Heart left ventricle (tissue), 16 donors: Measurements from ENCODE around the gene ARMH3. TPM values are rescaled to one million over a fixed set of nuclear protein-coding genes. Genes with fewer than 3 reads are reported as not detected.

Experiments used
- ATAC-seq, 4 donors: fragments of 200-7000 bp; cut with Tn5 transposase; one replicate each; pipeline ENCODE4 v1.9.1; 2020 to 2022; ENCODE audit warnings: moderate library complexity in 4 of 4, mild to moderate bottlenecking in 3 of 4, moderate number of reproducible peaks in 1 of 4
- DNase-seq, 5 donors: peaks; one replicate each; pipeline ENCODE4 v3.0.0-alpha.2; 2020
- H3K27ac ChIP-seq, 12 donors: fragments of 200-600 bp; sonication (generic) in 4 of 12; one replicate each; pipeline versions ENCODE4 v1.5.0 to v1.8.0; 2016 to 2022; ENCODE audit warnings: mild to moderate bottlenecking in 2 of 12
- H3K27me3 ChIP-seq, 9 donors: fragments of 200-600 bp; sonication (generic) in 2 of 9; one replicate each; pipeline versions ENCODE4 v1.5.1 to v1.8.0; 2016 to 2022; ENCODE audit warnings: mild to moderate bottlenecking in 3 of 9
- H3K36me3 ChIP-seq, 9 donors: fragments of 200-600 bp; sonication (generic) in 2 of 9; one replicate each; pipeline versions ENCODE4 v1.5.0 to v1.8.0; 2018 to 2022; ENCODE audit warnings: mild to moderate bottlenecking in 2 of 9
- H3K4me1 ChIP-seq, 12 donors: fragments of 200-600 bp; sonication (generic) in 4 of 12; one replicate each; pipeline versions ENCODE4 v1.5.0 to v1.8.0; 2016 to 2022; ENCODE audit warnings: mild to moderate bottlenecking in 3 of 12
- H3K4me3 ChIP-seq, 12 donors: fragments of 200-600 bp; sonication (generic) in 4 of 12; one replicate each; pipeline versions ENCODE4 v1.5.0 to v1.8.0; 2017 to 2022; ENCODE audit warnings: mild to moderate bottlenecking in 9 of 12, moderate library complexity in 4 of 12
- H3K9me3 ChIP-seq, 12 donors: fragments of 200-600 bp; sonication (generic) in 4 of 12; one replicate each; pipeline versions ENCODE4 v1.5.0 to v1.8.0; 2016 to 2022; ENCODE audit warnings: mild to moderate bottlenecking in 1 of 12
- CTCF ChIP-seq, 12 donors: fragments of 200-600 bp; sonication (generic) in 4 of 12; IDR thresholded peaks; one replicate each; pipeline versions ENCODE4 v1.5.0 to v1.8.0; 2018 to 2022; ENCODE audit warnings: antibody characterized with exemption in 12 of 12, mild to moderate bottlenecking in 5 of 12
- POLR2A ChIP-seq, 2 donors: fragments of 450-650 bp; IDR thresholded peaks; one replicate each; pipeline ENCODE4 v1.6.1; 2017; ENCODE audit warnings: antibody characterized with exemption in 2 of 2, mild to moderate bottlenecking in 2 of 2, moderate library complexity in 2 of 2
- WGBS, 4 donors: extraction: QIAGEN DNeasy Blood & Tissue Kit in 2 of 4; methylation state at CpG; one replicate each; pipeline versions ENCODE4 v1.1.5 to v1.1.7; 2013 to 2018; 5-methylcytosine and 5-hydroxymethylcytosine counted together
- intact Hi-C, 10 donors: fragments of 100-400 bp; cut with DNase I; formaldehyde crosslinking; loops; one replicate each; pipeline versions ENCODE4 v1.11.1 to v1.14.2; 2022
- polyA plus RNA-seq, 2 donors: library from polyadenylated mRNA; stranded (reverse); fragments of 200-250 nt; gene quantifications; one replicate each; pipeline ENCODE4 v1.2.3, GENCODE V29; 2013
- total RNA-seq, 9 donors: library from RNA; depleted of rRNA in 2 of 9; stranded (reverse); fragments of >200 nt in 2 of 9; fragmentation: NEBNext Ultra II Directional in 3 of 9; extraction: Animal tissue kit (Norgen Biotek cat#: 25700) in 3 of 9; gene quantifications; one replicate each; pipeline versions ENCODE4 v1.1.0 to v1.2.4, GENCODE V29; 2016 to 2023
- donor health status: ischemic (EF 13 %, LVEDD 7.1; RV severe dilation, severe dysfunction).
- donor health status: healthy with polysubstance abuse.
- donor health status: DM: no; HTN: yes; CAD: no.
- donor health status: DM: no; HTN: no; CAD: no.
- donor health status: ischemic (EF 25% LVEDD 6.9; RV normal size, moderate dysfunction).
- donor health status: ischemic (EF 25% LVEDD 5.7; RV mildly dilated, moderate dysfunction).
- donor health status: healthy.
- donor health status: DM: yes; HTN: yes; CAD: no.
- donor health status: ischemic (EF 35%, LVEDD 5.7; RV mildly dilated, moderate dysfunction).
- donor health status: nonischemic (EF 11% LVEDD 7.7; RV severe dilation, severe dysfunction).
- donor health status: DM: yes; HTN: yes; CAD: no.
- donor health status: PGD.
- donor health status: ischemic (EF 29% LVEDD 5.4; RV normal size, mild dysfunction).
- donor health status: nonischemic (EF 23%, LVEDD 6.1; RV moderate dilation, normal function).

The ARMH3 gene
- total and polyA plus RNA-seq, 11 donors: 28.5 to 84.2 (median 43.9) TPM

GRCh38 chr10:101880232-101880573 is 175.8 kb downstream of the ARMH3 start:
- peaks cover 0 to 30% (median 6%) of the 10 kb centered on the region in 12 donors for H3K4me1 ChIP-seq
- peaks cover 0 to 19% (median 1%) of the 10 kb centered on the region in 9 donors for H3K36me3 ChIP-seq
- intact Hi-C loops: loop anchor here in 2 of 10 donors (5.0 to 10.0 kb wide), 2 partner anchors 38 to 195 kb away; partner anchors contain the start of gene KCNIP2 (in 1 of the 2)
- no peak overlapping the region for H3K27ac ChIP-seq
- TF ChIP-seq POLR2A (IDR thresholded peaks at IDR 0.05) (no peak), CTCF (IDR thresholded peaks at IDR 0.05) (no peak)
- H3K4me3 ChIP-seq: no peak overlapping the region
- no peaks in the 10 kb centered on the region for H3K27me3 ChIP-seq
- WGBS, 4 donors: 96 to 100% (median 97%) methylated on average over 2 of the region's 2 CpGs
- H3K9me3 ChIP-seq: no peaks in the 10 kb centered on the region
- DNase-seq (no peak), ATAC-seq (peak in 1 of 4 donors; percentile 36)

GRCh38 chr10:101879456-101880231 is 176.3 kb downstream of the ARMH3 start:
- no peak overlapping the region for H3K27ac ChIP-seq
- no peaks in the 10 kb centered on the region for H3K9me3 ChIP-seq
- peaks cover 0 to 22% (median 0%) of the 10 kb centered on the region in 9 donors for H3K36me3 ChIP-seq
- H3K4me1 ChIP-seq: peaks cover 0 to 30% (median 6%) of the 10 kb centered on the region in 12 donors
- no peak for TF ChIP-seq POLR2A (IDR thresholded peaks at IDR 0.05)
- TF ChIP-seq CTCF (IDR thresholded peaks at IDR 0.05): no peak
- H3K4me3 ChIP-seq: no peak overlapping the region
- ATAC-seq (no peak), DNase-seq (no peak)
- WGBS, 4 donors: 84 to 92% (median 87%) methylated on average over 13 of the region's 13 CpGs
- intact Hi-C loops: loop anchor here in 2 of 10 donors (5.0 to 10.0 kb wide), 2 partner anchors 37 to 195 kb away; partner anchors contain the start of gene KCNIP2 (in 1 of the 2)
- H3K27me3 ChIP-seq: no peaks in the 10 kb centered on the region

- no peak overlapping the region for H3K27ac ChIP-seq
- intact Hi-C loops: no loop called here
- H3K4me3 ChIP-seq: no peak overlapping the region
- TF ChIP-seq CTCF (IDR thresholded peaks at IDR 0.05) (no peak), POLR2A (IDR thresholded peaks at IDR 0.05) (no peak)
- no peak for DNase-seq
- no peaks in the 10 kb centered on the region for H3K27me3 ChIP-seq
- H3K9me3 ChIP-seq: no peaks in the 10 kb centered on the region
- peak in 2 of 4 donors; percentile 22 to 33 for ATAC-seq
- peaks cover 0 to 27% (median 6%) of the 10 kb centered on the region in 12 donors for H3K4me1 ChIP-seq
- 57 to 78% (median 63%) methylated on average over 3 of the region's 3 CpGs for WGBS, 4 donors
- peaks cover 0 to 25% (median 0%) of the 10 kb centered on the region in 9 donors for H3K36me3 ChIP-seq
These were observed 177.1 kb downstream of the ARMH3 start for GRCh38 chr10:101878869-101879268.

GRCh38 chr10:101875068-101875688 is 180.8 kb downstream of the ARMH3 start:
- ATAC-seq: no peak
- DNase-seq: no peak
- Histone ChIP-seq H3K4me3 (no peak overlapping the region), H3K36me3 (peaks cover 0 to 25% (median 6%) of the 10 kb centered on the region in 9 donors), H3K27me3 (no peaks in the 10 kb centered on the region), H3K9me3 (no peaks in the 10 kb centered on the region), H3K27ac (no peak overlapping the region), H3K4me1 (peaks cover 0 to 11% (median 5%) of the 10 kb centered on the region in 12 donors)
- TF ChIP-seq POLR2A (IDR thresholded peaks at IDR 0.05) (no peak), CTCF (IDR thresholded peaks at IDR 0.05) (no peak)
- WGBS, 4 donors: 80 to 96% (median 91%) methylated on average over 3 of the region's 3 CpGs
- intact Hi-C loops: no loop called here
